ENCODE results near the gene CPLX1.

- no peak for TF ChIP-seq CTCF (optimal IDR thresholded peaks at IDR 0.05 in 1 of 3, IDR thresholded peaks at IDR 0.05 in 1 of 3, conservative IDR thresholded peaks at IDR 0.05 in 1 of 3; ENCODE audit: extremely low read depth in 1 of 3, insufficient read depth in 2 of 3, low read length in 3 of 3)
- TF ChIP-seq EZH2 (IDR thresholded peaks at IDR 0.05; ENCODE audit: low read length), result no peak
Observed at GRCh38 chr4:771464-771863, 54.5 kb downstream of the CPLX1 start.

All from keratinocyte (primary cell).